BE2C (cell line): ENCODE measurements around the gene MAN2B1.

Experiments used
- DNase-seq: peaks from one replicate; pipeline ENCODE4 v3.0.0-alpha.2; 2020
- H3K27me3 ChIP-seq: fragments of 250-450 bp; sonication (Bioruptor Pico); 2 replicates; pipeline ENCODE4 v1.5.1; 2020; ENCODE audit warnings: mild to moderate bottlenecking
- H3K36me3 ChIP-seq: fragments of 250-450 bp; sonication (Bioruptor Pico); 2 replicates; pipeline ENCODE4 v1.5.1; 2020; ENCODE audit warnings: mild to moderate bottlenecking
- H3K4me1 ChIP-seq: fragments of 250-450 bp; sonication (Bioruptor Pico); 2 replicates; pipeline ENCODE4 v1.5.1; 2020
- H3K4me3 ChIP-seq: 2 replicates; pipeline ENCODE4 v1.5.1; 2011; ENCODE audit warnings: low read depth, low read length
- H3K9me3 ChIP-seq: fragments of 250-450 bp; sonication (Bioruptor Pico); 2 replicates; pipeline ENCODE4 v1.5.1; 2020
- TF ChIP-seq, protein P1 (sequence below): IDR thresholded peaks from 2 replicates; pipeline ENCODE4 v1.5.1; 2012; ENCODE audit warnings: mild to moderate bottlenecking, low read depth, low read length

Gene MAN2B1

DNA sequence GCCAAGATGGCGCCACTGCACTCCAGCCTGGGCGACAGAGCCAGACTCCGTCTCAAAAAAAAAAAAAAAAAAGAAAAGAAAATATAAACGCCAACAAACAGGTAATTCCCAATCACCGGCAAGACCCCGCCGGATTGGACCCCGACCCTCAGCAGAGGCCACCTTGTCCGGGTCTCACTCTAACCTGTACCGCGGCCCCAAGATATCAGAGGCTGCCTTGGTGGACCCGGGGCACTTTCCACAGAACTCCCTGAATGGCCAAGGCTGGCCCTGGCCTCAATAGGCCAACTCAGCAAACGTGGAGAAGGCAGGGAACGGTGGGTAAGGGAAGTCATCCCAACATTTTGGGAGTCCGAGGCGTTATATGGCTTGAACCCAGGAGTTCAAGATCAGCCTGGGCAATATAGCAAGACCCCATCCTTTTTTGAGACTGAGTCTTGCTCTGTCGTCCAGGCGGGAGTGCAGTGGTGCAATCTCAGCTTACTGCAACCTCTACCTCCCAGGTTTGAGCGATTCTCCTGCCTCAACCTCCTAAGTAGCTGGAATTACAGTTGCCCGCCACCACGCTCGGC is 27.8 kb downstream of the MAN2B1 start:
- Histone ChIP-seq H3K27me3 (no peaks in the 10 kb centered on the region), H3K4me1 (no peaks in the 10 kb centered on the region), H3K4me3 (no peak overlapping the region), H3K36me3 (no peaks in the 10 kb centered on the region), H3K9me3 (no peaks in the 10 kb centered on the region)
- no peak for DNase-seq
- TF ChIP-seq, protein P1, sequence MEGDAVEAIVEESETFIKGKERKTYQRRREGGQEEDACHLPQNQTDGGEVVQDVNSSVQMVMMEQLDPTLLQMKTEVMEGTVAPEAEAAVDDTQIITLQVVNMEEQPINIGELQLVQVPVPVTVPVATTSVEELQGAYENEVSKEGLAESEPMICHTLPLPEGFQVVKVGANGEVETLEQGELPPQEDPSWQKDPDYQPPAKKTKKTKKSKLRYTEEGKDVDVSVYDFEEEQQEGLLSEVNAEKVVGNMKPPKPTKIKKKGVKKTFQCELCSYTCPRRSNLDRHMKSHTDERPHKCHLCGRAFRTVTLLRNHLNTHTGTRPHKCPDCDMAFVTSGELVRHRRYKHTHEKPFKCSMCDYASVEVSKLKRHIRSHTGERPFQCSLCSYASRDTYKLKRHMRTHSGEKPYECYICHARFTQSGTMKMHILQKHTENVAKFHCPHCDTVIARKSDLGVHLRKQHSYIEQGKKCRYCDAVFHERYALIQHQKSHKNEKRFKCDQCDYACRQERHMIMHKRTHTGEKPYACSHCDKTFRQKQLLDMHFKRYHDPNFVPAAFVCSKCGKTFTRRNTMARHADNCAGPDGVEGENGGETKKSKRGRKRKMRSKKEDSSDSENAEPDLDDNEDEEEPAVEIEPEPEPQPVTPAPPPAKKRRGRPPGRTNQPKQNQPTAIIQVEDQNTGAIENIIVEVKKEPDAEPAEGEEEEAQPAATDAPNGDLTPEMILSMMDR = no peak

DNA sequence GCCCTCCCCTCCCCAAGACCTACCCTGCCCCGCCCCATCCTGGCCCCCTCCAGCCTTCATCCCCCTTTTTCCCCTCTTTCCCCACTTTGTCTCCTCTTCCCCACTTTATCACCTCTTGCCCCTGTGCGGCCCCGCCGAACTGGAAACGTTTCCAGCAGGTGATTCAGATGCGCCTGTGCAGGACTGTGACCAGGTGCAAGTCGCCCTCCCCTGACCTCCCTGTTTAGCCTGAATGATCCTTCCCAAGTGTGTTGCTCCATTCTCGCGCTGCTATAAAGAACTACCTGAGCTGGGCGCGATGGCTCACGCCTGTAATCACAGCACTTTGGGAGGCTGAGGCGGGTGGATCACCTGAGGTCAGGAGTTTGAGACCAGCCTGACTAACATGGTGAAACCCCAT is 29.9 kb downstream of the MAN2B1 start:
- H3K4me3 ChIP-seq = no peak overlapping the region
- DNase-seq = no peak
- TF ChIP-seq, protein P1 = no peak
- no peaks in the 10 kb centered on the region for H3K27me3 ChIP-seq
- no peaks in the 10 kb centered on the region for H3K36me3 ChIP-seq
- H3K9me3 ChIP-seq = no peaks in the 10 kb centered on the region; the same call in 1 of the 2 replicates
- H3K4me1 ChIP-seq = no peaks in the 10 kb centered on the region

- TF ChIP-seq, protein P1 = no peak
- no peak overlapping the region for H3K4me3 ChIP-seq
- peaks cover 15% of the 10 kb centered on the region for H3K9me3 ChIP-seq
- H3K36me3 ChIP-seq = peaks cover 55% of the 10 kb centered on the region
- no peak for DNase-seq
- H3K4me1 ChIP-seq = no peaks in the 10 kb centered on the region
- no peaks in the 10 kb centered on the region for H3K27me3 ChIP-seq
These were observed 37.3 kb downstream of the MAN2B1 start for GRCh38 chr19:12629215-12629614.

- H3K27me3 ChIP-seq = no peaks in the 10 kb centered on the region
- TF ChIP-seq, protein P1 = no peak
- H3K36me3 ChIP-seq = peaks cover 62% of the 10 kb centered on the region
- DNase-seq = no peak
- H3K9me3 ChIP-seq = peaks cover 15% of the 10 kb centered on the region
- no peaks in the 10 kb centered on the region for H3K4me1 ChIP-seq
- no peak overlapping the region for H3K4me3 ChIP-seq
These were observed 38.2 kb downstream of the MAN2B1 start for GRCh38 chr19:12628040-12629022.

DNA sequence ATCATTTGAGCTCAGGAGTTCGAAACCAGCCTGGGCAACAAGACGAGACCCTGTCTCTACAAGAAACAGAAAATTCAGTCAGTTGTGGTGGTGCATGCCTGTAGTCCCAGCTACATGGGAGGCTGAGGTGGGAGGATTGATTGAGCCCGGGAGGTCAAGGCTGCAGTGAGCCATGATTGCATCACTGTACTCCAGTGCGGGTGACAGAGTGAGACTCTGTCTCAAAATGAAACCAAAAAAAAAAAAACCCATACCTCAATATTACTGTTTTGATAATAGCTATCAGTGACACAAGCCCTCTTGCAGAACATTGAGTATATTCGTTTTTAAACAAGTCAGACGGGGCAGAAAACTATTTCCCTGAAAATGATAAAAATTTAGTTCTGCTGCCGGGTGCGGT is 39.6 kb downstream of the MAN2B1 start:
- Histone ChIP-seq H3K9me3 (peaks cover 15% of the 10 kb centered on the region; the same call in 1 of the 2 replicates), H3K4me1 (no peaks in the 10 kb centered on the region), H3K4me3 (no peak overlapping the region), H3K27me3 (no peaks in the 10 kb centered on the region), H3K36me3 (peaks cover 66% of the 10 kb centered on the region)
- TF ChIP-seq, protein P1 = no peak
- no peak for DNase-seq
